Stimulated activated CD4-positive, alpha-beta T cell treated with anti-CD3 and anti-CD28 coated beads, Interleukin-1b, Interleukin-23, amount 100 ng/mL, for 1 hour (primary cell): Measurements from ENCODE around the gene FGF8.

Experiments
- DNase-seq, 2 donors: peaks; one replicate each; pipeline ENCODE4 v3.0.0-alpha.2; 2020; ENCODE audit warnings: low read depth in 2 of 2

The FGF8 gene

DNA sequence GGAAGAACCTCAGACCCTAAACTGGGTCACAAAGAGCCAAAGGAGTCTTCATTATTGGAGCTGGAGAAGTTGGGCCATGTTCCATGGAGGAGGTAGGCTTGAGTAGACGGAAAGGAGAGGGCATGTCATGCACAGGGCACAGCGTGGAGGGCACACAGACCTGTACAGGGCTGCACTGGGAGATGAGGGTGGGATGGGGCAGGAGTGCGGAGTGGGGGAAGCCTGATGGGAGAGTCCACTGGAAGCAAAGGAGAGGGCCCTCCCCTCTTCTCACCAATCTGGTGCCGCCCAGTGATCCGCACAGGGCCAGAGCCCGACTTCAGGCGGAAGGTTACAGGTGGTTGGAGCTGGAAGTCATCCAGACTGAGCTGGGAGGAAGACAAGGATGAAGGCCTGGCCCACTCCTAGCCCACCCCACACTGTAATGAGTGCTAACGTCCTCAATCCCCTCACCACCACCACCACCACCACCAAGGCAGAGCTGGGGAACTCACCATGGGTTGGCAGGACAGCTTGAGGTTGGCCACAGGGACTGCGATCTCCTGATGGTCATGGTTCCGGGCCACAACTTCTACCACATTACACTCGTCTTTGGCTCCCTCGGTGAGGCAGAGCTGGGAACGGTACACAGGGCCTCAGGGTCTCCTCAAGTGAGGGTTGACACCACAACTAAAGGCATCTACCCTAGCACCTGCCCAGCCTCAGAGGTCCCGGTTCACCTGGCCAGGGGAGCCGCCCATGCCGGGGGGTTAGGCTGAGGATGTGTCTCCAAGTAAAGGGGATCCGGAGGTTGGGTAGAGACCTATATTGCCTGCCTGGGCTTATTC lies 6.3 kb upstream of the FGF8 start:
- DNase-seq: no peak

GRCh38 chr10:101781655-101781983 lies 5.7 kb upstream of the FGF8 start:
- no peak for DNase-seq

DNA sequence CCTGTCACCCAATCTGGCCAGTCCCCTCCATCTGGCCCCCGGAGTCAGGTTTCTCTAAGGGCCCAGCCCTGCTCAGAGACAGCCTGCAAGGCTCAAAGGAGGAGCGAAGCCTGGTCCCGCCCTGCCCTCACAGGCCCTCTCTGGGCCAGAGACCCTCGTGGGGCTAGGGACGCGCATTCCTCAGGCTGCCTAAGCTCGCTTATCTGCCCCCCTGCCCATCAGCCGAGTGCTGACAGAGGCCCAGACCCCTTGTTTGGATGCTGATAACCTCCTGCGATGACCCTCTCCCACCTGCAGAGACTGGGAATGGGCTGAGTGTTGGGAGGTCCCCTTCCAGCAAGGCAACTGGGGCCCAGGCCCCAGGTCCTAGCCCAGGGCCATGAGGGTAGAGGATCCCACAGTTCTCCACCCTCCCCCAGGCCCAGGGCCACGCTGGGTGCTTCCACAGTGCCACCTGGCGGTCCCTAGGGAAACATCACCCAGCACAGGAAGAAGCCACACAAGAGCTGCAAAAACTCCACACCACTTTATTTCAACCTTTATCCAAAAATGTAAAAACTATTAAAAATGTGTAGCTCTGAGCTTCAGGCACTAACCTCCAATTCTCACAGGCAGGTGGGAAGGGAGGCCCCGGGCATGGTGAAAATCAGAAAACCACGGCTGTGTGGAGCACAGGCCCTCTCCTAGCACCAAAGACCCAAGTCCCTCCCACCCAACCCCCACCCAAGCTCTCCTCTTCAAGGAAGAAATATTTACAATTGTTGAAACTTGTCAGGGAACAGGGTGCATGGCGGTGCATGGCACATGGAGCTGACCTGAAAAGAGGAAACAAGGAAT lies 5.1 kb upstream of the FGF8 start:
- peak; percentile 41 to 55 for DNase-seq

DNA sequence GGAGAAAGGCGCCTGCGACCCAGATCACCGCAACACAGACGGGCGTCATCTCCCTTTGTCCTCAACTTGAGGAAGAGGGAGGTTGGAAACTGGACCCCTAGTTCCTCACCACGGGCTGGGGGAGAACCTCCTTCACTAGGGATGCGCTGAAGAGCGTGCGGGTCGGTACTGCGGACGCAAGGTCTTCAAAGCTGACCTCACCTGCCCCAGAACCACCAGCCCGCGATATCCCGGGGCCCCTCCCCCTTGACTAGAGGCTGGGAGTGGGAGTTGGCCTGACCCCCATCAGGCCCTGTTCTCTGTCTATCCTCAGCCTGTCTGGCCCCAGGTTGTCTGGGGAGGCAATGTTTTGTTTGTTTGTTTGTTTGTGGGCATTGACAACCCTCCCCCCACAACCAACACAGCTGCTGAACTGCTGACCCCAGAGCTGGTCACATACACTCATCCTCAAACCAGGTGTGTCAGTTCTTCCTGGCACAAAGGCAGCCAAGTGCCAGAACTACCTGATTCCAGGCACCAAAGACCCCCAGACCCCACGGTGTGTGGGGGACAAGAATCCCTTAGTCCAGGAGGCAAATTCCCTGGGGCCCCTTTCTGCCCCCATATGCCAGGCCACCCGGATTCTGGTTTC lies 4.4 kb upstream of the FGF8 start:
- no peak for DNase-seq

GRCh38 chr10:101779544-101780186 lies 3.8 kb upstream of the FGF8 start:
- DNase-seq: peak; percentile 61 to 85

GRCh38 chr10:101778781-101779543 lies 3.0 kb upstream of the FGF8 start:
- DNase-seq: no peak

DNA sequence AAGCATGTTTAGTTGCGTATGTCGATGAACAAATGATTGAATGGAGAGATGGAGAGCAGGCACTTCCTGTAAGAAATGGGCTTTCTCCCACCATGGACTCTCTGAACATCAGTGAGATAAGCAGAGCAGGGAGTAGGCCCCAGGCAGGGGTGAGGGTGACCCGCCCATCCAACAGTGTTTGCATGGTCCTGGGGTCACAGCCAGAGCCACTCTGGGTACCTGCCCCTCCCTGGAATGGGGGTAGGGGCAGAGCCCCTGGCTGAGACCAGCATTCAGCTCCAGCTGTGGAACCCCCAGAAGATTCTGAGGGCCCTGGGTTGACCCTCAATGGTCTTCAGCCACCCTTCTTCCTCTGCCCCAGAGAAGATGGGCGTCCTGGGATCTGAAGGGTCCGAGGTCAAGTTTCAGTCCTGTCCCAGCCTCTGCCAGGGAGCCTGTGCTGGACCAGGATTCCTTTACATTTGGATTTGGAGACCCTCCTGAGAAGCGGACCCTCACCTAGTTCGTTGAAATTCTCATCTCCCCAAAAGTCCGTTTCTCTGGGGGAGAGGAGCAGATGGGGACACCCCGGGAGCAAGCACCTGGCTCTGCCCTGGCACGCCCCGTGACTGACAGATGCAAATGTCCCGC lies 2.4 kb upstream of the FGF8 start:
- DNase-seq: no peak

- no peak for DNase-seq
Observed at GRCh38 chr10:101777619-101778145, 1.8 kb upstream of the FGF8 start.

DNA sequence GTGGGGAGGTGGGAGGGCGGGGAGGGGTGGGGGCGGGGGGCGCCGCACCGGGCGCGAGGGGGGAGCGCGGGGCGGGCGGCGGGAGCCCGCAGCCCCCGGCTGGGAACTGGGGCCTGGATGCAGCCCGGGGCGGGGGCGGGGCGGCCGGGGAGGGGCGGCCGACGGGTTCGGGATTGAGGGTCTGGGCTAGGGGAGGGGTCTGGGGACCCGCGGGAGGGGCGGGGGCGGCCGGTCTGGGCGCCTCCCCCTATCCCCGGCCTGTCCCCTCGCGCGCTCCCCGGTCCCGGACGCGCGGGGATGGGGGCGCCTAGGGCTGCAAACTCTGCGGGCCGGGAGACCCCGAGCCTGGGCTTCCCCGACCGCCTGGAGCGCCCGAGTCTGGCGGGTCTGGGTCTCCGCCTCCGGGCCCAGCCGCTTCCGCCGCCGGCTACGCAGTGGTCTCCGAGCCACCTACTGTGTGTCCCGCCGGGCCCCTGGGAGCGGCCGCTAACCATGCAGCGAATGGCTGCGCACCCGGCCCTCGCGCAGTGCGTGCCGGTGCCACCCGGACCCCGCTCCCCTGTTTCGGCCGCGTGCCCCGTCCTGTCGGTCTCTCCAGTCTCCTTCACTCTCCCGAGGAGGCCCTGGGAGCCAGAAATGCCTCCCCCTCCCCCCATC lies 375 bp upstream of the FGF8 start:
- no peak for DNase-seq

GRCh38 chr10:101774589-101775272 lies 1.2 kb downstream of the FGF8 start:
- no peak for DNase-seq

DNA sequence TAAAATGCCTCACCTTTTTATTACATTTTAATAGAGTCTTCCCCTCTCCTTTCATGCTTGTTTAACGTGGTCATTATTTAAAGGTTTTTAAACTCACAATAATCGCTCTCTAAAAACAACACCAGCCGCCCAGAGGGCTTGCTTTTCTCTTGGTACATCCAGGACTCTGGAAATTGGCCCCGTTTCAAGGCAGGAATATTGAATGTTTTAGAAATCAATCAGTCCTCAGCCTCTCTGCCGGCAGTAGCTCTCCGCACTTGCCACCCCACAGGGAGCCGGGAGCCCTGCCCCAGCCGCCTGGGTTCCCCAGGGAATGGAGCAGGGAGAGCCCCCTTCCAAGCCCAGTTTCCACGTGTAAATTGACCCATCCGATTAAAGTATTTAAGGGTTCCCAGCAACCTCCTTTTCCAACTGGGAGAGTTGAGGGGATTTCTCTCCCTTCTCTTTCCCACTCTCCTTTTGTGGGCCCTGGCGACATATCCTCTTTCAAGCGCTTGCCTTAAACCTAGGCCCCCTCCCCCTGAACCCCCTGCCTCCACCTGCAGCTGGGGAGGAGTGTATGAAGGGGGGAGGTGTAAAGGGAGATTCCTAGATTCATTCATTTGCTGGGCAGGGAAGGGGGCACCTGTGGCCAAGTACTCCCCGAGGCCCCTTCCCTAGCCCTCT lies 1.9 kb downstream of the FGF8 start:
- no peak for DNase-seq

GRCh38 chr10:101772895-101773761 lies 2.8 kb downstream of the FGF8 start:
- no peak for DNase-seq

GRCh38 chr10:101772017-101772894 lies 3.7 kb downstream of the FGF8 start:
- DNase-seq: no peak

- no peak for DNase-seq
Observed at GRCh38 chr10:101771380-101771779, 4.5 kb downstream of the FGF8 start.

DNA sequence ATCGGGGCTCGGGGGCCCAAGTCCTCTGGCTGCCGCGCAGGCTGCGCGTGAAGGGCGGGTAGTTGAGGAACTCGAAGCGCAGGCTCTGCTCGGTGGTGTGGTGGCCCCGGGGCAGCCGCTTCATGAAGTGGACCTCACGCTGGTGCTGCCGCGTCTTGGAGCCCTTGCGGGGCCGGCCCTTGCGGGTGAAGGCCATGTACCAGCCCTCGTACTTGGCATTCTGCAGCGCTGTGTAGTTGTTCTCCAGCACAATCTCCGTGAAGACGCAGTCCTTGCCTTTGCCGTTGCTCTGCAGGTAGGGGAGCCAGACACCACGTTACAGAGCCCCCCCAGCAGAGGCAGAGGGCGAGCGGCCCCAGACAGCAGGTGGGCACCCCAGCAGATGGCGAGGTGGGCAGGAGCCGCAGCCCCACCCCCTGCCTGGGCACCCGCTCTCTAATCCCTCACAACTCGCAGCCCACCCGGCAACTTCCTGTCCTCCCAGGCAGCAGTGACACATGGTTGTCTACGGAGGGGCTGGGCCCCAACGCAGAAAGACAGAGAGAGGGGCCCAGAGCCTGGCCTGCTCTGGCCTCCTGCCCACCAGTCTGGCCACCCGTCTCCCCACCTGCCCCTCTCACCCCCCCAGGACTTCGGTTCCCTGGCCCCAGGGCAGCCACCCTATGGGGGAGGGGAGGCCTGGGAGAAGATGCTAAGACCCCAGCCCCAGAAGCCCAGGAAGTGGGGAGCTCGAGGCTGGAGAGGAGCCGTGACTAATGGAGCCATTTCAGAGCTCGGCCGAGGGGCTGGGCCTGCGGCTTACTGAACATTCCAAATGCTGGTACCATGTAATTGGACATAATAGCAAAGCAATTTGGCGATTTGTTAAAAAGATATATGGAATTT lies 5.3 kb downstream of the FGF8 start:
- no peak for DNase-seq
